A673 (cell line): ENCODE results near the gene INPP4B. TPM values are rescaled to one million over a fixed set of nuclear protein-coding genes. Genes with fewer than 3 reads are reported as not detected.

Experiments used
- BruUV-seq: library from RNA; stranded (reverse); fragments of 400-500 nt; replicated peaks from 2 replicates; lab custom pipeline; 2021; lab: Mats Ljungman, UMichigan
- CTCF ChIA-PET: fragments of 300-600 bp; sonication (Branson Sonifier 250); formaldehyde crosslinking; loops from one replicate; lab custom pipeline; 2022; ENCODE audit warnings: antibody characterized with exemption; lab: Charles Lee
- POLR2A ChIA-PET: fragments of 300-600 bp; sonication (Branson Sonifier 250); formaldehyde crosslinking; loops from one replicate; lab custom pipeline; 2022; ENCODE audit warnings: antibody characterized with exemption; ENCODE audit not compliant: low non-redundant PET; lab: Charles Lee
- DNase-seq: peaks from one replicate; pipeline ENCODE4 v3.0.0-alpha.2; 2015; ENCODE audit warnings: low spot score
- H3K27ac ChIP-seq: fragments of 200-600 bp; sonication (generic); 2 replicates; pipeline ENCODE4 v1.5.1; 2016; ENCODE audit warnings: mixed run types, low read depth, mild to moderate bottlenecking, mixed read lengths, antibody characterized with exemption, low read length; ENCODE audit not compliant: poor library complexity, severe bottlenecking
- H3K27me3 ChIP-seq: fragments of 200-600 bp; sonication (generic); replicated peaks from 2 replicates; pipeline ENCODE4 v1.6.1; 2017; ENCODE audit warnings: mixed run types, low read depth, mild to moderate bottlenecking, mixed read lengths, antibody characterized with exemption, low read length; ENCODE audit not compliant: insufficient read depth, poor library complexity
- H3K36me3 ChIP-seq: fragments of 200-600 bp; sonication (generic); 2 replicates; pipeline ENCODE4 v1.6.1; 2016; ENCODE audit warnings: mixed run types, mild to moderate bottlenecking, mixed read lengths, antibody characterized with exemption, low read length; ENCODE audit not compliant: insufficient read depth, poor library complexity, severe bottlenecking
- H3K4me1 ChIP-seq: fragments of 200-600 bp; sonication (generic); 2 replicates; pipeline ENCODE4 v1.6.1; 2017; ENCODE audit warnings: mixed run types, mild to moderate bottlenecking, mixed read lengths, antibody characterized with exemption, low read length; ENCODE audit not compliant: insufficient read depth, poor library complexity, severe bottlenecking
- H3K4me3 ChIP-seq: fragments of 200-600 bp; sonication (generic); 2 replicates; pipeline ENCODE4 v1.5.1; 2016; ENCODE audit warnings: low read depth, mixed run types, mild to moderate bottlenecking, mixed read lengths, low read length; ENCODE audit not compliant: poor library complexity, severe bottlenecking
- H3K9me3 ChIP-seq: fragments of 200-600 bp; sonication (generic); 2 replicates; pipeline ENCODE4 v1.6.1; 2016; ENCODE audit warnings: mixed run types, low read depth, mild to moderate bottlenecking, mixed read lengths, antibody characterized with exemption, low read length; ENCODE audit not compliant: poor library complexity, severe bottlenecking
- EZH2 ChIP-seq: fragments of 200-600 bp; sonication (generic); IDR thresholded peaks from 2 replicates; pipeline ENCODE4 v1.6.1; 2017; ENCODE audit warnings: borderline replicate concordance, low read depth, mild to moderate bottlenecking, mixed read lengths, antibody characterized with exemption, low read length; ENCODE audit not compliant: poor library complexity, severe bottlenecking
- intact Hi-C: fragments of 100-400 bp; cut with micrococcal nuclease; formaldehyde crosslinking; loops from one replicate; pipeline ENCODE4 v1.10.0; 2022; ENCODE audit not compliant: unreplicated experiment
- total RNA-seq: library from RNA; stranded (reverse); gene quantifications from 2 replicates; pipeline ENCODE4 v1.2.3, GENCODE V29; 2021
- TF ChIP-seq, protein P1 (sequence below): fragments of 300-800, 200-600 bp; sonication (generic); conservative IDR thresholded peaks from 2 replicates; pipeline ENCODE4 v1.5.1; 2017; ENCODE audit warnings: low read depth, mild to moderate bottlenecking, antibody characterized with exemption, low read length, moderate library complexity, mixed read lengths

The INPP4B gene
- total RNA-seq, 1 experiment from 2014 or later, result 13.1 TPM

DNA sequence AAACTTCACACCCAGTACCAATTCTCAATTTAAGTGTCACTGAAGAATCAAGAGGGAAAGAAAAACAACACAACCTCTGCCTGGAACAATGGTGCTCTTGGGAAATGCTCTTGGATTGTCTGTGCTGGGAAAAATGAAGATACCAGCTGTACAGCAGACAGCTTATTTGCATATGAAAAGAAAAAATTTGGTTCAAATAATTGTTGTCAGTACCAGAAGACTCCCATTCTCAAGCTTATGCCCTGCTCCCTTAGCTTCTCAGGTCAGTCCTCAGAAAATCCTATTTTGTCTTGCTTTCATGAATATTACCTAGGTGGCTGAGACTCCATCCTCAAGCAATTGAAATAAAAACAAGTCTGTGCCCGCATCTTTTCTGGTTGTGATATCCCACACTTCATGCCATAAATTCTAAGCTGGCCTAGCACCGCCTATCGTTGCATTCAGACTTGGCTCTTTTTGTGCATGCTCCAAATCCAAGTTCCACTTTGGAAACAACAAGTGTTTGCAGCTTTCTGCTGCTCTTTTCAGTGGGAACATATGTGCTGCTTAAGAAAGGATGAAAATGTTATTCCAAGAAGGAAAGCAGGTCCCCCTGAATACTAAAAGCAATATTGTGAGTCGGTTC is 431.6 kb downstream of the INPP4B start:
- H3K27me3 ChIP-seq, result no peaks in the 10 kb centered on the region
- CTCF ChIA-PET, result no interaction called here
- no peak overlapping the region for H3K4me3 ChIP-seq
- no TSS peak for BruUV-seq
- no peaks in the 10 kb centered on the region for H3K9me3 ChIP-seq
- TF ChIP-seq, protein P1, sequence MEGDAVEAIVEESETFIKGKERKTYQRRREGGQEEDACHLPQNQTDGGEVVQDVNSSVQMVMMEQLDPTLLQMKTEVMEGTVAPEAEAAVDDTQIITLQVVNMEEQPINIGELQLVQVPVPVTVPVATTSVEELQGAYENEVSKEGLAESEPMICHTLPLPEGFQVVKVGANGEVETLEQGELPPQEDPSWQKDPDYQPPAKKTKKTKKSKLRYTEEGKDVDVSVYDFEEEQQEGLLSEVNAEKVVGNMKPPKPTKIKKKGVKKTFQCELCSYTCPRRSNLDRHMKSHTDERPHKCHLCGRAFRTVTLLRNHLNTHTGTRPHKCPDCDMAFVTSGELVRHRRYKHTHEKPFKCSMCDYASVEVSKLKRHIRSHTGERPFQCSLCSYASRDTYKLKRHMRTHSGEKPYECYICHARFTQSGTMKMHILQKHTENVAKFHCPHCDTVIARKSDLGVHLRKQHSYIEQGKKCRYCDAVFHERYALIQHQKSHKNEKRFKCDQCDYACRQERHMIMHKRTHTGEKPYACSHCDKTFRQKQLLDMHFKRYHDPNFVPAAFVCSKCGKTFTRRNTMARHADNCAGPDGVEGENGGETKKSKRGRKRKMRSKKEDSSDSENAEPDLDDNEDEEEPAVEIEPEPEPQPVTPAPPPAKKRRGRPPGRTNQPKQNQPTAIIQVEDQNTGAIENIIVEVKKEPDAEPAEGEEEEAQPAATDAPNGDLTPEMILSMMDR, result no peak
- no peak for TF ChIP-seq EZH2
- intact Hi-C loops, result no loop called here
- no peak overlapping the region for H3K27ac ChIP-seq
- POLR2A ChIA-PET, result no interaction called here
- no peaks in the 10 kb centered on the region for H3K36me3 ChIP-seq
- peaks cover 47% of the 10 kb centered on the region for H3K4me1 ChIP-seq
- peak; percentile 60 for DNase-seq

DNA sequence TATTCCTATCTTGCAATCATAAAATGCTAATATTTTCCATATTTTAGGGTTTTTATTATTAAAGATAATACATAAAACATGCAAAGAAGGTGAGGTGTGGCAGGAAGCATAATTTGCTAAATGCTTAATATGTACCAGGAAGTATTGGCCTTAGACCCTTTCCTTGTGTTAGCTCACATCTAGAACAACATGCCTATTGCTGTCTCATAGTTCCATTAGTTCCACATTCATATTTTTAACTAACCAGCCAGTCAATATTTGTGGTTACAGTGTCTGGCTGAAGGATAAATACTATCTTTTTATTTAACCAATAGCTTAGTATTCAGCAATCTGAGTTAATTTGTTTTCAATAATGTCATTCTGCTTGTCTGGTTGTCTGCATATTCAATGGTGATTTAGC is 432.6 kb downstream of the INPP4B start:
- CTCF ChIA-PET, result no interaction called here
- Histone ChIP-seq H3K27me3 (no peaks in the 10 kb centered on the region), H3K9me3 (no peaks in the 10 kb centered on the region), H3K4me1 (peaks cover 47% of the 10 kb centered on the region), H3K27ac (no peak overlapping the region), H3K4me3 (no peak overlapping the region), H3K36me3 (no peaks in the 10 kb centered on the region)
- no TSS peak for BruUV-seq
- POLR2A ChIA-PET, result no interaction called here
- no peak for DNase-seq
- intact Hi-C loops, result no loop called here
- TF ChIP-seq, protein P1, result no peak
- TF ChIP-seq EZH2, result no peak

DNA sequence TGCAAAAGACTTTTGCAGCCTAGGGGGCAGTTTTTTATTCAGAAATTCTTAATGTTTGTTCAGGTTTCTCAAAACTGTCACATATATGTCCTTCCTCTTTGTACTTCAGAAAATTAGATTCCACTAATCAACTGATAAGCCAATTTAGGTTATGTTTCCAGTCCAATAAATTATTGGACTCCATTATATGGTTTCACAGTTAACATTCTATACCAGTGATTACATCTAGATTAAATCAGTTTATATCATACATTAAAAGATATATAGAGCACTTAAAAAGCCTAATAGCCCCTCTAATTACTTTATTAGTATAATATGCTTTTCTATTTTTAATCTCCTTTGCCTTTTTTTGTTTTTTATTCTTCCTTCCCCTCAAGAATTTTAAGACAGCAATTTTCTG is 434.1 kb downstream of the INPP4B start:
- CTCF ChIA-PET, result no interaction called here
- Histone ChIP-seq H3K4me3 (no peak overlapping the region), H3K9me3 (no peaks in the 10 kb centered on the region), H3K27me3 (no peaks in the 10 kb centered on the region), H3K36me3 (no peaks in the 10 kb centered on the region), H3K27ac (no peak overlapping the region), H3K4me1 (peaks cover 50% of the 10 kb centered on the region)
- POLR2A ChIA-PET, result no interaction called here
- no TSS peak for BruUV-seq
- TF ChIP-seq EZH2, result no peak
- TF ChIP-seq, protein P1, result no peak
- no peak for DNase-seq
- intact Hi-C loops, result no loop called here
